Smooth muscle cell (in vitro differentiated cells): ENCODE measurements around the gene TRIM16. TPM values are rescaled to one million over a fixed set of nuclear protein-coding genes. Genes with fewer than 3 reads are reported as not detected.

Source experiments
- DNase-seq: peaks from one replicate; lab custom pipeline; 2025; ENCODE audit not compliant: unreplicated experiment; lab: John Stamatoyannopoulos, UW
- H2AFZ ChIP-seq: fragments of 200-600 bp; sonication (generic); 2 replicates; pipeline ENCODE4 v1.6.0; 2016; ENCODE audit warnings: antibody characterized with exemption, low read depth, mild to moderate bottlenecking
- H3F3A ChIP-seq: fragments of 200-600 bp; sonication (generic); 2 replicates; pipeline ENCODE4 v1.6.0; 2017; ENCODE audit warnings: antibody characterized with exemption, low read depth
- H3K27ac ChIP-seq: fragments of 200-600 bp; sonication (generic); 2 replicates; pipeline ENCODE4 v1.5.1; 2016; ENCODE audit warnings: low read depth, mild to moderate bottlenecking
- H3K27me3 ChIP-seq: fragments of 200-600 bp; sonication (generic); 2 replicates; pipeline ENCODE4 v1.6.1; 2016; ENCODE audit warnings: low read depth, mild to moderate bottlenecking
- H3K36me3 ChIP-seq: fragments of 200-600 bp; sonication (generic); 2 replicates; pipeline ENCODE4 v1.5.1; 2016; ENCODE audit warnings: low read depth
- H3K4me1 ChIP-seq: fragments of 200-600 bp; sonication (generic); 2 replicates; pipeline ENCODE4 v1.5.1; 2016; ENCODE audit warnings: low read depth
- H3K4me2 ChIP-seq: fragments of 200-600 bp; sonication (generic); 2 replicates; pipeline ENCODE4 v1.6.0; 2016; ENCODE audit warnings: mild to moderate bottlenecking
- H3K4me3 ChIP-seq: fragments of 200-600 bp; sonication (generic); 2 replicates; pipeline ENCODE4 v1.5.1; 2016; ENCODE audit warnings: mild to moderate bottlenecking
- H3K79me2 ChIP-seq: fragments of 200-600 bp; sonication (generic); 2 replicates; pipeline ENCODE4 v1.6.0; 2016; ENCODE audit warnings: low read depth, mild to moderate bottlenecking
- H3K9ac ChIP-seq: fragments of 200-600 bp; sonication (generic); 2 replicates; pipeline ENCODE4 v1.6.0; 2016; ENCODE audit warnings: low read depth
- H3K9me3 ChIP-seq: fragments of 200-600 bp; sonication (generic); replicated peaks from 2 replicates; pipeline ENCODE4 v1.5.1; 2016; ENCODE audit warnings: low read depth
- H4K20me1 ChIP-seq: fragments of 200-600 bp; sonication (generic); 2 replicates; pipeline ENCODE4 v1.6.0; 2016; ENCODE audit warnings: low read depth
- CTCF ChIP-seq: fragments of 200-600 bp; sonication (generic); IDR thresholded peaks from 2 replicates; pipeline ENCODE4 v1.5.1; 2017; ENCODE audit warnings: borderline replicate concordance, mild to moderate bottlenecking, antibody characterized with exemption; ENCODE audit not compliant: insufficient read depth, poor library complexity, severe bottlenecking
- WGBS: methylation state at CpG from one replicate; pipeline ENCODE4 v1.1.7; 2016; ENCODE audit warnings: low lambda C conversion rate; 5-methylcytosine and 5-hydroxymethylcytosine counted together
- polyA plus RNA-seq: library from polyadenylated mRNA; unstranded; fragments of >200 nt; fragmentation: Nextera tagmentation; extraction: Ambion mirVana; gene quantifications from 2 replicates; pipeline ENCODE4 v1.2.1, GENCODE V29; 2016
- total RNA-seq: library from RNA; depleted of rRNA; stranded (reverse); fragments of >200 nt; gene quantifications from 2 replicates; pipeline ENCODE4 v1.2.3, GENCODE V29; 2014

TRIM16 gene
- total and polyA plus RNA-seq, 2 experiments from 2014 or later, result 20.7 to 29.7 TPM

- Histone ChIP-seq H3K9me3 (no peaks in the 10 kb centered on the region), H3K27ac (no peak overlapping the region), H3K9ac (no peak overlapping the region), H3K4me3 (no peak overlapping the region), H3K4me1 (no peaks in the 10 kb centered on the region), H3K4me2 (no peak overlapping the region), H3K79me2 (no peaks in the 10 kb centered on the region), H2AFZ (no peak overlapping the region), H4K20me1 (no peaks in the 10 kb centered on the region), H3K36me3 (no peaks in the 10 kb centered on the region), H3K27me3 (no peaks in the 10 kb centered on the region), H3F3A (no peaks in the 10 kb centered on the region)
- no peak for TF ChIP-seq CTCF
- no peak for DNase-seq
- WGBS, result 95% methylated on average over 5 of the region's 5 CpGs
Measured at GRCh38 chr17:15663691-15664090, 20.4 kb downstream of the TRIM16 start.

- no peaks in the 10 kb centered on the region for H3K79me2 ChIP-seq
- H3K4me2 ChIP-seq, result no peak overlapping the region
- H3K27me3 ChIP-seq, result no peaks in the 10 kb centered on the region
- no peaks in the 10 kb centered on the region for H3K9me3 ChIP-seq
- H4K20me1 ChIP-seq, result no peaks in the 10 kb centered on the region
- H3K36me3 ChIP-seq, result no peaks in the 10 kb centered on the region
- H3K4me1 ChIP-seq, result no peaks in the 10 kb centered on the region
- no peak for TF ChIP-seq CTCF
- no peak overlapping the region for H2AFZ ChIP-seq
- H3F3A ChIP-seq, result no peaks in the 10 kb centered on the region
- H3K4me3 ChIP-seq, result no peak overlapping the region
- no peak overlapping the region for H3K27ac ChIP-seq
- WGBS, result 85% methylated on average over 6 of the region's 6 CpGs
- no peak overlapping the region for H3K9ac ChIP-seq
- no peak for DNase-seq
Measured at GRCh38 chr17:15663176-15663575, 20.9 kb downstream of the TRIM16 start.

- Histone ChIP-seq H3K36me3 (no peaks in the 10 kb centered on the region), H3K4me3 (no peak overlapping the region), H3K9me3 (no peaks in the 10 kb centered on the region), H3K4me2 (no peak overlapping the region), H2AFZ (no peak overlapping the region), H3K9ac (no peak overlapping the region), H4K20me1 (no peaks in the 10 kb centered on the region), H3K4me1 (no peaks in the 10 kb centered on the region), H3K79me2 (no peaks in the 10 kb centered on the region), H3K27ac (no peak overlapping the region), H3F3A (no peaks in the 10 kb centered on the region), H3K27me3 (no peaks in the 10 kb centered on the region)
- no peak for TF ChIP-seq CTCF
- WGBS, result 37% methylated on average over 3 of the region's 3 CpGs
- DNase-seq, result no peak
Measured at GRCh38 chr17:15662681-15663080, 21.4 kb downstream of the TRIM16 start.

- Histone ChIP-seq H3K9me3 (no peaks in the 10 kb centered on the region), H3K27ac (no peak overlapping the region), H3K4me3 (no peak overlapping the region), H3K79me2 (no peaks in the 10 kb centered on the region), H3K4me1 (peaks cover 4% of the 10 kb centered on the region), H3K4me2 (no peak overlapping the region), H3K27me3 (no peaks in the 10 kb centered on the region), H3K9ac (no peak overlapping the region), H3F3A (peaks cover 3% of the 10 kb centered on the region), H2AFZ (no peak overlapping the region), H4K20me1 (no peaks in the 10 kb centered on the region), H3K36me3 (no peaks in the 10 kb centered on the region)
- no peak for TF ChIP-seq CTCF
- WGBS, result 83% methylated on average over 3 of the region's 3 CpGs
- no peak for DNase-seq
Measured at GRCh38 chr17:15660077-15660476, 24.0 kb downstream of the TRIM16 start.
